ENCODE data around the gene SAGE1.

DNA sequence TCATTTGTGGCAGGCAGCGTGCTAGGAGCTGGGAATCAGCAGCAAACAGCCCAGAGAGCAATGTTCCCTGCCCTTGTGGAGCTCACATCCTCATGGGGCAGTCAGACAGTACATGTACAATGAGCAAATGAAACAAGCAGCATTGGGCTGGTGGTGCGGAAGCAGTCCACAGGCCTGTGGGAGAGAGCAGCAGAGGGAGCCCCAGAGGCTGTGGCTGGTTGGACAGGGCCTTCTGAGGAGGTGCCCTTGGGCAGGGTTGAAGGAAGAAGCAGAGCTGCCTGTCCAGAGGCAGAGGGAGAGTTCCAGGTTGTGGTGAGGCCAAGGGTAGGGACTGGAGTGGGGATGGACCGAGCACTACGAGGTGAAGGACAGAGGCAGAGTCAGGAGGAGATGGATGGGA is 57.8 kb downstream of the SAGE1 start:
- no peak for TF ChIP-seq POLR2A (IDR thresholded peaks at IDR 0.05)
- TF ChIP-seq, protein P1, sequence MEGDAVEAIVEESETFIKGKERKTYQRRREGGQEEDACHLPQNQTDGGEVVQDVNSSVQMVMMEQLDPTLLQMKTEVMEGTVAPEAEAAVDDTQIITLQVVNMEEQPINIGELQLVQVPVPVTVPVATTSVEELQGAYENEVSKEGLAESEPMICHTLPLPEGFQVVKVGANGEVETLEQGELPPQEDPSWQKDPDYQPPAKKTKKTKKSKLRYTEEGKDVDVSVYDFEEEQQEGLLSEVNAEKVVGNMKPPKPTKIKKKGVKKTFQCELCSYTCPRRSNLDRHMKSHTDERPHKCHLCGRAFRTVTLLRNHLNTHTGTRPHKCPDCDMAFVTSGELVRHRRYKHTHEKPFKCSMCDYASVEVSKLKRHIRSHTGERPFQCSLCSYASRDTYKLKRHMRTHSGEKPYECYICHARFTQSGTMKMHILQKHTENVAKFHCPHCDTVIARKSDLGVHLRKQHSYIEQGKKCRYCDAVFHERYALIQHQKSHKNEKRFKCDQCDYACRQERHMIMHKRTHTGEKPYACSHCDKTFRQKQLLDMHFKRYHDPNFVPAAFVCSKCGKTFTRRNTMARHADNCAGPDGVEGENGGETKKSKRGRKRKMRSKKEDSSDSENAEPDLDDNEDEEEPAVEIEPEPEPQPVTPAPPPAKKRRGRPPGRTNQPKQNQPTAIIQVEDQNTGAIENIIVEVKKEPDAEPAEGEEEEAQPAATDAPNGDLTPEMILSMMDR (IDR thresholded peaks at IDR 0.05), result no peak
- no peak for TF ChIP-seq POLR2AphosphoS5 (IDR thresholded peaks at IDR 0.05)

Data from upper lobe of left lung (tissue), 4 donors.